ENCODE measurements around the gene TMEM164.

- TF ChIP-seq POLR2AphosphoS5 (IDR thresholded peaks at IDR 0.05; ENCODE audit: low read depth, low read length) (no peak), POLR2A (IDR thresholded peaks at IDR 0.05; ENCODE audit: low read depth, low read length) (no peak), TAF1 (IDR thresholded peaks at IDR 0.05; ENCODE audit: borderline replicate concordance, low read depth, low read length) (no peak)
Observed at GRCh38 chrX:110056419-110056818, 53.5 kb downstream of the TMEM164 start.

Measured in GM12892 (cell line).